PFSK-1 (cell line): ENCODE measurements around the gene DAGLA.

Source experiments
- FOXP2 ChIP-seq: optimal IDR thresholded peaks from 2 replicates; pipeline ENCODE3; 2011; ENCODE audit warnings: borderline replicate concordance, control low read depth, inconsistent platforms; ENCODE audit not compliant: insufficient read depth; ENCODE audit errors: extremely low read length, extremely low read depth
- POLR2AphosphoS5 ChIP-seq: IDR thresholded peaks from 2 replicates; pipeline ENCODE4 v1.6.1; 2012; ENCODE audit warnings: low read depth, mild to moderate bottlenecking, control low read depth, low read length, moderate library complexity
- SIN3A ChIP-seq: IDR thresholded peaks from 2 replicates; pipeline ENCODE4 v1.6.1; 2012; ENCODE audit warnings: mild to moderate bottlenecking, low read length, moderate library complexity, borderline replicate concordance; ENCODE audit not compliant: insufficient read depth
- TAF1 ChIP-seq: IDR thresholded peaks from 2 replicates; pipeline ENCODE4 v1.6.1; 2012; ENCODE audit warnings: low read length, control low read depth, borderline replicate concordance; ENCODE audit not compliant: insufficient read depth
- TF ChIP-seq, protein P1 (sequence below), 2 experiments: IDR thresholded peaks; 2 replicates each; pipeline versions ENCODE4 v1.6.1 to v1.8.0; 2011 to 2012; ENCODE audit warnings: low read depth in 2 of 2, low read length in 2 of 2, control low read depth in 1 of 2, inconsistent platforms in 1 of 2, mild to moderate bottlenecking in 1 of 2, moderate library complexity in 1 of 2; ENCODE audit not compliant: insufficient read depth in 1 of 2

The DAGLA gene

DNA sequence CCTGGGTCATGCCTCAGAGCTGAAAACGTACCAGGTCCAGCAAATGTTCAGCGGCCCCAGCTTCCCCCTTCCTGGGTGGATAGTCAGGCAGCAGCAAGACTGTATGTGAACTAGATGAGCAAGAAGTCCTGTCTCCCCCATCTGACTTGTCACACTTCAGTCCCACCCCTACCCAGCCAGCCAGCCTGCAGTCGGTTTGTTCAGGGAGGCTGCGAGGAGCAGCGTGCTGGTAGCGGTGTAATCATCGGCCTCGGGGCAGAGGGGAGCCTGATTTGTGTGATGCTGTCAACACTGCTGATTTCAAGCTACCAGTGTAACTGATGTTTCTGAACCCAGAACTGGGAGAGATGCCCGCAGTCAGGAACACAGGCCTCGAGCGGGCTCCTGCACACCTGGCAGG lies 102.7 kb downstream of the DAGLA start:
- TF ChIP-seq TAF1 (no peak), POLR2AphosphoS5 (no peak), FOXP2 (no peak), SIN3A (no peak)
- TF ChIP-seq, protein P1, sequence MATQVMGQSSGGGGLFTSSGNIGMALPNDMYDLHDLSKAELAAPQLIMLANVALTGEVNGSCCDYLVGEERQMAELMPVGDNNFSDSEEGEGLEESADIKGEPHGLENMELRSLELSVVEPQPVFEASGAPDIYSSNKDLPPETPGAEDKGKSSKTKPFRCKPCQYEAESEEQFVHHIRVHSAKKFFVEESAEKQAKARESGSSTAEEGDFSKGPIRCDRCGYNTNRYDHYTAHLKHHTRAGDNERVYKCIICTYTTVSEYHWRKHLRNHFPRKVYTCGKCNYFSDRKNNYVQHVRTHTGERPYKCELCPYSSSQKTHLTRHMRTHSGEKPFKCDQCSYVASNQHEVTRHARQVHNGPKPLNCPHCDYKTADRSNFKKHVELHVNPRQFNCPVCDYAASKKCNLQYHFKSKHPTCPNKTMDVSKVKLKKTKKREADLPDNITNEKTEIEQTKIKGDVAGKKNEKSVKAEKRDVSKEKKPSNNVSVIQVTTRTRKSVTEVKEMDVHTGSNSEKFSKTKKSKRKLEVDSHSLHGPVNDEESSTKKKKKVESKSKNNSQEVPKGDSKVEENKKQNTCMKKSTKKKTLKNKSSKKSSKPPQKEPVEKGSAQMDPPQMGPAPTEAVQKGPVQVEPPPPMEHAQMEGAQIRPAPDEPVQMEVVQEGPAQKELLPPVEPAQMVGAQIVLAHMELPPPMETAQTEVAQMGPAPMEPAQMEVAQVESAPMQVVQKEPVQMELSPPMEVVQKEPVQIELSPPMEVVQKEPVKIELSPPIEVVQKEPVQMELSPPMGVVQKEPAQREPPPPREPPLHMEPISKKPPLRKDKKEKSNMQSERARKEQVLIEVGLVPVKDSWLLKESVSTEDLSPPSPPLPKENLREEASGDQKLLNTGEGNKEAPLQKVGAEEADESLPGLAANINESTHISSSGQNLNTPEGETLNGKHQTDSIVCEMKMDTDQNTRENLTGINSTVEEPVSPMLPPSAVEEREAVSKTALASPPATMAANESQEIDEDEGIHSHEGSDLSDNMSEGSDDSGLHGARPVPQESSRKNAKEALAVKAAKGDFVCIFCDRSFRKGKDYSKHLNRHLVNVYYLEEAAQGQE (IDR thresholded peaks at IDR 0.05; ENCODE audit: insufficient read depth in 1 of 2, low read depth in 2 of 2, low read length in 2 of 2): no peak

DNA sequence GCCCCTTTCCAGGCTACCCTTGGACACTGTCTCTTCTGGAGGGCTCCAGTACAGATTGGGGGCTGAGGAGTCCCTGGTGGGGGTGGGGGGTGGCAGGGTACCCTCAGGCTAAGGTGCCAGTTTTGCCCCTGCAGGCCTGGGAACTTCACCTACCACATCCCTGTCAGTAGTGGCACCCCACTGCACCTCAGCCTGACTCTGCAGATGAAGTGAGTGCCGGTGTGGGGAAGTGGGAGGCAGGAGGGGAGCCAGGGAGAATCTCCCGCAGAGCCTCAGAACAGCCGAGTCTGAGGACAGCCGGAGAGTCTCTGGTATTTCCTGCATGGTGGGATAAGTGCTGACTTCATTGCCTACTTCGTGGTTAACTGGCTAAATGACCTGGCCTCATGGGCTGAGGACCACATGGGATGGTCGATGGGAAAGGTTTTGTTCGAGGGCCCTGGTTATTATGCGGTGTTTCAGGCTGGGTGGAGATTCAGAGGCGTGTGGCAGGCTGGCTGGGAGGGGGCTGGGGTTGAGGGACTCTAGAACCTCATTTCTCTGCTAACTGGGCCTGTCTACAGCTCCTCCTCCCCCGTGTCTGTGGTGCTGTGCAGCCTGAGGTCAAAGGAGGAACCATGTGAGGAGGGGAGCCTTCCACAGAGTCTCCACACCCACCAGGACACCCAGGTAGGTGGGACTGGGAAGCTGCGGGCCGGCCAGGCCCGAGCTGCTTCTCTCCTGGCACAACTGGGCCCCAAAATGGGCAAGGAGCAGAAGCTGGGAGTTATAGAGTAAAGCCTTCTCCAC lies 103.7 kb downstream of the DAGLA start:
- TF ChIP-seq, protein P1 (IDR thresholded peaks at IDR 0.05; ENCODE audit: insufficient read depth in 1 of 2, low read depth in 2 of 2, low read length in 2 of 2): no peak
- TF ChIP-seq TAF1: no peak
- no peak for TF ChIP-seq POLR2AphosphoS5
- no peak for TF ChIP-seq FOXP2
- TF ChIP-seq SIN3A: no peak

DNA sequence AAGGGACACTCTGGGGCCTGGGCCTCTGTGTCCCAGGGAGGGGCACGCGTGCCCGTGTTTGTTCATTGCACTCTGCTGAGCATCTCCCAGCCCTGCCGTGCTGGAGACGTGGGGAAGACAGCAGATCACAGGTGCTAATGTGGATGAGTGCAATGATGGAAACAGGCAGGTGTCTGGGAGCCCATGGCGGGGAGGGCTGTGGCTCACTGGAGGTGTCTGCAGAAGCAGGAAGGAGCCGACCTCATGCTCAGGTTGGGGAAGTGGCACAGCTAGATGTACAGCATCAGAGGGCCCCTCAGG lies 104.3 kb downstream of the DAGLA start:
- TF ChIP-seq SIN3A (no peak), TAF1 (no peak), FOXP2 (no peak), POLR2AphosphoS5 (no peak)
- TF ChIP-seq, protein P1 (IDR thresholded peaks at IDR 0.05; ENCODE audit: insufficient read depth in 1 of 2, low read depth in 2 of 2, low read length in 2 of 2): no peak

DNA sequence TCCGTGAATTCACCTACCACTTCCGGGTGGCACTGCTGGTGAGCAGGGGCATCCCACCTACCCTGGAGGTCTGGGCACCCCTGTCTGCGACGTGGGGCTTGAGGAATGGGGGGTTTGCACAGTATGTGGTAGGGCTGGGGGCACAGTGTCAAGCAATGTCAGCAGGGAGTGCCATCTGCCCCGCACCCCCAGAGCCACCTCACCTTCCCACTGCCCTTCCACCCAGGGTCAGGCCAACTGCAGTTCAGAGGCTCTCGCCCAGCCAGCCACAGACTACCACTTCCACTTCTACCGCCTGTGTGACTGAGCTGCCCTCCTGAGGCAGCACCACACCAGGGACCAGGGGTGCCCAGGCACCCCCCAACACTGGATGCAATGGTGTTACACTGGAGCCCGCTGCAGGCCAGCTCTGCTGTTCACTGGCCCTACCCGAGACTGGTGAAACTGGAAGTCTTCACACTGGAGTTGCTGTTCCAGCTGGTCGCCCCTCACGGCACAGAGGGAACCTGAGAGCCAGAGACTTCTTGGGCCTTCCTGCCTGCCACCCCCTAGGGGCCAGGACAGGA lies 105.7 kb downstream of the DAGLA start:
- TF ChIP-seq POLR2AphosphoS5 (no peak), FOXP2 (no peak), SIN3A (no peak), TAF1 (no peak)
- TF ChIP-seq, protein P1 (IDR thresholded peaks at IDR 0.05; ENCODE audit: insufficient read depth in 1 of 2, low read depth in 2 of 2, low read length in 2 of 2): no peak

DNA sequence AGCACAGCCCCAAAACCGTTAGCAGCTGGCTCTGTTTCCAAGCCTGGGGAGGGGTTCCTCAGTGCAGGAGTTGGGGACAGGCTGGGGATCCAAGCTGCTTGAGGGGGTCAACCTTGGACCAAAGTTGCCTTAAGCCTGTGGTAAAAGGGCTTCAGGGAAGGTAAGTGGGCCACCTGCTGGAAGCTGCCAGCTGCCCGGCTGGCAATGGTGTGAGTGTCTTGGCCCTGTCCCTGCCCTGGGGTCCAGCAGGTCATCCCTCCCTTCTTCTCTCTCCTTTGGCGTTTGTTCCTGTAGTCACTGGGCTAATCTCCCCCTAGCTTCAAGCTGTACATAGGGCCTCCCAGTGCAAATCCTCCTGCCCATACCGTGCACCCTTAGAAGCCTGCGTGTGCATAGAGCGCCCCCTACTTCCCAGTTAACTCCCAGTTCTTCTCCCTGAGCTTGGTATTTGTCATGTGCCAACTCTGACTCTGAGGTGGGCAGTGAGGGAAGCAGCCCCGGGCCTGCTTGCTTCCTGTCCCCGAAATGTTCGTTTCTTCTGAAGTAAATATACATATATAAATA lies 107.8 kb downstream of the DAGLA start:
- no peak for TF ChIP-seq FOXP2
- no peak for TF ChIP-seq POLR2AphosphoS5
- no peak for TF ChIP-seq SIN3A
- TF ChIP-seq, protein P1 (IDR thresholded peaks at IDR 0.05; ENCODE audit: insufficient read depth in 1 of 2, low read depth in 2 of 2, low read length in 2 of 2): no peak
- TF ChIP-seq TAF1: no peak
